Keratinocyte (primary cell): ENCODE measurements around the gene RTEL1.

Experiments
- EZH2 ChIP-seq: IDR thresholded peaks from one replicate; pipeline ENCODE4 v1.6.1; 2012; ENCODE audit warnings: inconsistent platforms, mild to moderate bottlenecking, low read length, moderate library complexity
- TF ChIP-seq, protein P1 (sequence below), 3 experiments: IDR thresholded peaks in 1 of 3; conservative IDR thresholded peaks in 1 of 3; optimal IDR thresholded peaks in 1 of 3; 2 replicates in 2 of 3; 3 replicates in 1 of 3; pipeline versions ENCODE3 to v1.5.1; 2011; ENCODE audit warnings: low read length in 3 of 3, mild to moderate bottlenecking in 3 of 3, moderate library complexity in 2 of 3, control low read depth in 1 of 3, inconsistent platforms in 1 of 3; ENCODE audit not compliant: insufficient read depth in 2 of 3; ENCODE audit errors: extremely low read depth in 1 of 3

DNA sequence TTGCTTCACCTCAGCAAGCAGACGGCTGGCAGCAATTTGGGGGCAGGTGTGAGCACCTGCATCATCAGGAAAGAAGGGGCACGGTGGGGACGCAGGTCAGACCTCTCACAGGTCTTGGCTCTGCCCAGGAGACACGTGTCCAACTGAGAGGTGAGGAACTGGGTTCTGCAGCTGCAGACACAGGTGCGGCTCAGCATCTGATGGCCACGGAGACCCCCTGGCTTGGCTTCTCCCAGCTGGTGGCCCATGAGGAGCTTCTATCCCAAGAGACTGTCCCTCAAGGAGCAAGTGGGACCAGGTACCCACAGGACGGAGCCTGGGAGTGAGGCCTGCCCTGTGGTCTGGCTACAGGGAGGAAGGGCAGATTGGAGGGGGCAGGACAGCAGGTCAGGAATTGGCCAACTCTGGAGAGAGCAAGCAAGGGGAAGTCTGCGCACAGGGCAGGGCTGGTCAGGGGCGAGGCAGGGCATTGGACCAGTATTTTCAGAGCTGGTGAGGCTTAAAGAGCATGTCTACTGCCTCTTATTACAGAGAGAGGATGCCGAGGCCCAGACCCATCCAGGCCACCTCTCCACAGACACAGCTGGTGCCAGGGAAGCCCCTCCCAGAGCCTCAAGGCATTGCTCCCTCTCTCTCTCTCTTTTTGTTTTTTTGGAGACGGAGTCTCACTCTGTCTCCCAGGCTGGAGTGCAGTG is 9.1 kb upstream of the RTEL1 start:
- TF ChIP-seq, protein P1, sequence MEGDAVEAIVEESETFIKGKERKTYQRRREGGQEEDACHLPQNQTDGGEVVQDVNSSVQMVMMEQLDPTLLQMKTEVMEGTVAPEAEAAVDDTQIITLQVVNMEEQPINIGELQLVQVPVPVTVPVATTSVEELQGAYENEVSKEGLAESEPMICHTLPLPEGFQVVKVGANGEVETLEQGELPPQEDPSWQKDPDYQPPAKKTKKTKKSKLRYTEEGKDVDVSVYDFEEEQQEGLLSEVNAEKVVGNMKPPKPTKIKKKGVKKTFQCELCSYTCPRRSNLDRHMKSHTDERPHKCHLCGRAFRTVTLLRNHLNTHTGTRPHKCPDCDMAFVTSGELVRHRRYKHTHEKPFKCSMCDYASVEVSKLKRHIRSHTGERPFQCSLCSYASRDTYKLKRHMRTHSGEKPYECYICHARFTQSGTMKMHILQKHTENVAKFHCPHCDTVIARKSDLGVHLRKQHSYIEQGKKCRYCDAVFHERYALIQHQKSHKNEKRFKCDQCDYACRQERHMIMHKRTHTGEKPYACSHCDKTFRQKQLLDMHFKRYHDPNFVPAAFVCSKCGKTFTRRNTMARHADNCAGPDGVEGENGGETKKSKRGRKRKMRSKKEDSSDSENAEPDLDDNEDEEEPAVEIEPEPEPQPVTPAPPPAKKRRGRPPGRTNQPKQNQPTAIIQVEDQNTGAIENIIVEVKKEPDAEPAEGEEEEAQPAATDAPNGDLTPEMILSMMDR (optimal IDR thresholded peaks at IDR 0.05 in 1 of 3, IDR thresholded peaks at IDR 0.05 in 1 of 3, conservative IDR thresholded peaks at IDR 0.05 in 1 of 3; ENCODE audit: extremely low read depth in 1 of 3, insufficient read depth in 2 of 3, low read length in 3 of 3) = no peak
- no peak for TF ChIP-seq EZH2
